ENCODE results near the gene LRMDA.

LRMDA gene

GRCh38 chr10:76405922-76406321, 974.5 kb downstream of the LRMDA start:
- Histone ChIP-seq H3K9ac (ENCODE audit: low read depth, low read length) (no peak overlapping the region), H3K4me1 (ENCODE audit: insufficient read depth, low read length) (no peaks in the 10 kb centered on the region), H3K4me3 (ENCODE audit: low read depth in 1 of 2, low read length in 2 of 2) (no peak overlapping the region), H4K20me1 (ENCODE audit: insufficient read depth, low read length) (no peaks in the 10 kb centered on the region), H3K36me3 (ENCODE audit: insufficient read depth, low read length) (no peaks in the 10 kb centered on the region), H3K4me2 (ENCODE audit: insufficient read depth, low read length) (no peak overlapping the region), H3K79me2 (ENCODE audit: insufficient read depth, low read length) (no peaks in the 10 kb centered on the region), H3K27me3 (ENCODE audit: insufficient read depth, low read length, poor library complexity) (no peaks in the 10 kb centered on the region), H3K9me3 (ENCODE audit: insufficient read depth, low read length, severe bottlenecking) (no peaks in the 10 kb centered on the region), H2AFZ (ENCODE audit: low read depth, low read length) (no peak overlapping the region), H3K27ac (ENCODE audit: low read length) (no peak overlapping the region)
- DNase-seq (no peak), ATAC-seq (ENCODE audit: insufficient read depth, low read depth) (no peak)
- TF ChIP-seq CTCF (IDR thresholded peaks at IDR 0.05; ENCODE audit: borderline replicate concordance, extremely low read depth, low read length, poor library complexity, severe bottlenecking) (no peak), EZH2 (IDR thresholded peaks at IDR 0.05; ENCODE audit: borderline replicate concordance, low read depth, low read length, severe bottlenecking) (no peak)

- no peaks in the 10 kb centered on the region for H3K36me3 ChIP-seq (ENCODE audit: insufficient read depth, low read length)
- no peaks in the 10 kb centered on the region for H3K9me3 ChIP-seq (ENCODE audit: insufficient read depth, low read length, severe bottlenecking)
- no peak overlapping the region for H2AFZ ChIP-seq (ENCODE audit: low read depth, low read length)
- no peak overlapping the region for H3K9ac ChIP-seq (ENCODE audit: low read depth, low read length)
- DNase-seq (no peak), ATAC-seq (ENCODE audit: insufficient read depth, low read depth) (no peak)
- no peaks in the 10 kb centered on the region for H4K20me1 ChIP-seq (ENCODE audit: insufficient read depth, low read length)
- TF ChIP-seq CTCF (IDR thresholded peaks at IDR 0.05; ENCODE audit: borderline replicate concordance, extremely low read depth, low read length, poor library complexity, severe bottlenecking) (no peak), EZH2 (IDR thresholded peaks at IDR 0.05; ENCODE audit: borderline replicate concordance, low read depth, low read length, severe bottlenecking) (no peak)
- no peak overlapping the region for H3K4me3 ChIP-seq (ENCODE audit: low read depth in 1 of 2, low read length in 2 of 2)
- no peaks in the 10 kb centered on the region for H3K4me1 ChIP-seq (ENCODE audit: insufficient read depth, low read length)
- H3K79me2 ChIP-seq (ENCODE audit: insufficient read depth, low read length), result no peaks in the 10 kb centered on the region
- H3K4me2 ChIP-seq (ENCODE audit: insufficient read depth, low read length), result no peak overlapping the region
- H3K27me3 ChIP-seq (ENCODE audit: insufficient read depth, low read length, poor library complexity), result no peaks in the 10 kb centered on the region
- no peak overlapping the region for H3K27ac ChIP-seq (ENCODE audit: low read length)
These were observed 977.2 kb downstream of the LRMDA start for GRCh38 chr10:76408646-76409045.

- no peak for DNase-seq
- no peak overlapping the region for H3K4me2 ChIP-seq (ENCODE audit: insufficient read depth, low read length)
- H3K27ac ChIP-seq (ENCODE audit: low read length), result no peak overlapping the region
- H3K4me3 ChIP-seq (ENCODE audit: low read depth in 1 of 2, low read length in 2 of 2), result no peak overlapping the region
- no peak overlapping the region for H2AFZ ChIP-seq (ENCODE audit: low read depth, low read length)
- no peak for TF ChIP-seq EZH2 (IDR thresholded peaks at IDR 0.05; ENCODE audit: borderline replicate concordance, low read depth, low read length, severe bottlenecking)
- H4K20me1 ChIP-seq (ENCODE audit: insufficient read depth, low read length), result no peaks in the 10 kb centered on the region
- no peaks in the 10 kb centered on the region for H3K36me3 ChIP-seq (ENCODE audit: insufficient read depth, low read length)
- H3K9me3 ChIP-seq (ENCODE audit: insufficient read depth, low read length, severe bottlenecking), result no peaks in the 10 kb centered on the region
- no peaks in the 10 kb centered on the region for H3K27me3 ChIP-seq (ENCODE audit: insufficient read depth, low read length, poor library complexity)
- no peak overlapping the region for H3K9ac ChIP-seq (ENCODE audit: low read depth, low read length)
- no peaks in the 10 kb centered on the region for H3K79me2 ChIP-seq (ENCODE audit: insufficient read depth, low read length)
- H3K4me1 ChIP-seq (ENCODE audit: insufficient read depth, low read length), result no peaks in the 10 kb centered on the region
- no peak for ATAC-seq (ENCODE audit: insufficient read depth, low read depth)
These were observed 980.5 kb downstream of the LRMDA start for GRCh38 chr10:76411729-76412435.

GRCh38 chr10:76415554-76415953, 984.1 kb downstream of the LRMDA start:
- no peak for TF ChIP-seq CTCF (IDR thresholded peaks at IDR 0.05; ENCODE audit: borderline replicate concordance, extremely low read depth, low read length, poor library complexity, severe bottlenecking)
- TF ChIP-seq EZH2 (IDR thresholded peaks at IDR 0.05; ENCODE audit: borderline replicate concordance, low read depth, low read length, severe bottlenecking), result no peak
- Histone ChIP-seq H2AFZ (ENCODE audit: low read depth, low read length) (no peak overlapping the region), H3K27ac (ENCODE audit: low read length) (no peak overlapping the region), H3K79me2 (ENCODE audit: insufficient read depth, low read length) (no peaks in the 10 kb centered on the region), H3K9me3 (ENCODE audit: insufficient read depth, low read length, severe bottlenecking) (no peaks in the 10 kb centered on the region), H3K4me2 (ENCODE audit: insufficient read depth, low read length) (no peak overlapping the region), H3K9ac (ENCODE audit: low read depth, low read length) (no peak overlapping the region), H3K36me3 (ENCODE audit: insufficient read depth, low read length) (no peaks in the 10 kb centered on the region), H3K4me3 (ENCODE audit: low read depth in 1 of 2, low read length in 2 of 2) (no peak overlapping the region), H3K27me3 (ENCODE audit: insufficient read depth, low read length, poor library complexity) (no peaks in the 10 kb centered on the region), H3K4me1 (ENCODE audit: insufficient read depth, low read length) (no peaks in the 10 kb centered on the region), H4K20me1 (ENCODE audit: insufficient read depth, low read length) (no peaks in the 10 kb centered on the region)
- ATAC-seq (ENCODE audit: insufficient read depth, low read depth) (no peak), DNase-seq (no peak)

Measured in DND-41 (cell line).